ENCODE data around the gene ARNT2.

DNA sequence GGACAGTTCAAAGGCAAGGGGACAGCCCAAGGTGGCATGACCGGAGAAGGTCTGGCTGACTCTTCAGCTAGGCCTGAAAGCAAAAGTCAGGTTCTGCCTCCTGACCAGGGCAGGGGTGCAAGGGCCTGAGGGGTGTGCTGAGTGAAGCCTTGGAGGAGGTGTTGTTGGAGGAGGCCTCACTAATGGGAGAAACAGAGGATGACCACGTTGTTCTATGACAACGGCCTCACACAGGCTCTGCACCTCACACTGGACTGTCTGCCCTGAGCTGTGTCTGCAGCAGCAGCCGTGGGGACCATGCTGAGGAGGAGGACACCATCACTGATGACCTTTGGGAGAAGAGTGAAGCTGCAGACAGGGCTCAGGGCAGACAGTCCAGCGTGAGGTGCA is 174.0 kb downstream of the ARNT2 start:
- TF ChIP-seq JUNB (IDR thresholded peaks at IDR 0.05) (no peak), CHD2 (IDR thresholded peaks at IDR 0.05; ENCODE audit: low read length, partially characterized antibody) (no peak)
- TF ChIP-seq, protein P1, sequence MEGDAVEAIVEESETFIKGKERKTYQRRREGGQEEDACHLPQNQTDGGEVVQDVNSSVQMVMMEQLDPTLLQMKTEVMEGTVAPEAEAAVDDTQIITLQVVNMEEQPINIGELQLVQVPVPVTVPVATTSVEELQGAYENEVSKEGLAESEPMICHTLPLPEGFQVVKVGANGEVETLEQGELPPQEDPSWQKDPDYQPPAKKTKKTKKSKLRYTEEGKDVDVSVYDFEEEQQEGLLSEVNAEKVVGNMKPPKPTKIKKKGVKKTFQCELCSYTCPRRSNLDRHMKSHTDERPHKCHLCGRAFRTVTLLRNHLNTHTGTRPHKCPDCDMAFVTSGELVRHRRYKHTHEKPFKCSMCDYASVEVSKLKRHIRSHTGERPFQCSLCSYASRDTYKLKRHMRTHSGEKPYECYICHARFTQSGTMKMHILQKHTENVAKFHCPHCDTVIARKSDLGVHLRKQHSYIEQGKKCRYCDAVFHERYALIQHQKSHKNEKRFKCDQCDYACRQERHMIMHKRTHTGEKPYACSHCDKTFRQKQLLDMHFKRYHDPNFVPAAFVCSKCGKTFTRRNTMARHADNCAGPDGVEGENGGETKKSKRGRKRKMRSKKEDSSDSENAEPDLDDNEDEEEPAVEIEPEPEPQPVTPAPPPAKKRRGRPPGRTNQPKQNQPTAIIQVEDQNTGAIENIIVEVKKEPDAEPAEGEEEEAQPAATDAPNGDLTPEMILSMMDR (IDR thresholded peaks at IDR 0.05): no peak

Data from A549 (cell line).